ENCODE measurements around the gene PALLD.

The PALLD gene

DNA sequence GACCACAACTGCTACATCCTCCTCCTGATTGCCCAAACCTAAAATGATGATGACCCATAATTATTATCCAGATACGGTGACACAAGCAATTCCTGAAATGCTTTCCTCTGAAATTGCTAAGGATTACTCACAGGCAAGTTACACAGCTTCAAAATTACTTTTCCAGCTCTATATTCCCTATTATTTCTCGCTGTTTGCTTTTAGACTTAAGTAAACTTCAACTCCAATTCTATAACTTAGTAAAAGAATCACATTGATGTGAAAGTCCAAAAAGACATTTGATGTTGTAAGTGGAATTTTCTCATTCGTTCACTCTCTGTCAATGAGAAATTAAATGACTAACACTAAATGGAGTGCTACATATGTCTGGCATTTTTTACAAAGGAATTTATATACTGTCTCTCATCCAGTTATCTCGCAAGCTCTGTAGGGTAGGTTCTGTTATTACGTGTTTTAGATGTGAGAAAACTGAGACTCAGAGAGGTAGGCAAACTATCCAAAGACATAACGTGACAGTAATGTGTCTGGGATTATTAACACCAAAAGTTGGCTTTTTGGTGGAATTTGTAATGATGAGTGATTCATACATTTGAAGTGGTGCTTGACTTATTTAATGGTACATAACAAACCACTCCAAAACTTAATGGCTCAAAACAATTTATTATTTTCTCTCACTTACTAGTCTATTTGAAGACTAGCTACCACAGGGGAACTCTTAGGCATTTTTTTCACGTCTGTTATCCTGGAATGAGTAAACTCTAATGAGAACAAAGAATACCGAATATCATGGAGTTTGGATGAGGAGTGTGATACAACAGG lies 31.5 kb downstream of the PALLD start:
- no peak for DNase-seq

DNA sequence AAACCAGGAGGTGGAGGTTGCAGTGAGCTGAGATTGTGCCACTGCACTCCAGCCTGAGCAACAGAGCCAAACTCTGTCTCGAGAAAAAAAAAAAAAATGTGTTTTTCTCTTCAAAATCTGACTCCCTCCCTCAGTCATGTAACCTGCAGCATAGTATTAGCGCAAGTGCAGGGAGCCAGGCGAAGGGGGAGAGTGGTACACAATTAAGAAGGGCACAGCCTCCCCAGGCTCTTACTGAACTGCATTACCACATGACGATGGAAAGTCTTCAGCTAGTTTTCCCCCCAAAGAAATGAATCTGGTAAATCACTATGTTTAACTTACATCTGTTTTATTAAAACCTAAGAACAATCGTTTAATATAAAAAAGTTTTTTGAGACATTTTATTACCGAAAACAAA lies 32.4 kb downstream of the PALLD start:
- DNase-seq, result no peak

GRCh38 chr4:168531305-168531704 lies 34.5 kb downstream of the PALLD start:
- no peak for DNase-seq

GRCh38 chr4:168534535-168534934 lies 37.7 kb downstream of the PALLD start:
- no peak for DNase-seq

- no peak for DNase-seq
Measured at GRCh38 chr4:168535689-168536088, 38.8 kb downstream of the PALLD start.

DNA sequence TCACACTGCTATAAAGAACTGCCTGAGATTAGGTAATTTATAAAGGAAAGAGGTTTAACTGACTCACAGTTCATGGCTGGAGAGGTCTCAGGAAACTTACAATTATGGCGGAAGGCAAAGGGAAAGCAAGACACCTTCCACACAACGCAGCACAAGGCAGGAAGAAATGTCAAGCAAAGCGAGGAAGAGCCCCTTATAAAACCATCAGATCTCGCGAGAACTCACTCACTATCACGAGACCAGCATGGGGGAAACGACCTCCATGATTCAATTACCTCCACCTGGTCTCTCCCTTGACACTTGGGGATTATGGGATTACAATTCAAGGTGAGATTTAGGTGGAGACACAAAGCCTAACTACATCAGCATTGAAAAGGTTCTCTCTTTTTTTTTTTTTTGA lies 39.6 kb downstream of the PALLD start:
- no peak for DNase-seq

- DNase-seq, result no peak
Measured at GRCh38 chr4:168537086-168537485, 40.2 kb downstream of the PALLD start.

DNA sequence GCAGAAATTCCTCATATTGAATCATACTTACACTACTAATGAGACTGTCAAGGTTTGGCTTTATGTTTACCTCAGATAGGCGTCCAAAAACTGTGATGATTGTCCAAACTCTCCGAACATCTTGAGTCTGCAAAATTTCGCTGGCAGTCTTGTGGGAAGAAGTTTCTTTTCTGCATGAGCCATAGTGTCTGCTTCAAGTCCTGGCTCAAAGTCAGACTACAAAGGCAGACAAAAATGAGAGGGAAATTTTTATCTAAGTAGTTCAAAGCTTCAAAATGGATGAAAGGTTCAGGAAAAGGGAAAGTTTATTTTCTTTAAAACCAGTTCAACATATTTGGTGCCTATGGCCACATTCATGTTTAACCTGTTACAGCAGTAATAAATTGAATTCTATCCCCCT lies 40.7 kb downstream of the PALLD start:
- DNase-seq, result no peak

GRCh38 chr4:168538632-168539031 lies 41.8 kb downstream of the PALLD start:
- DNase-seq, result no peak

DNA sequence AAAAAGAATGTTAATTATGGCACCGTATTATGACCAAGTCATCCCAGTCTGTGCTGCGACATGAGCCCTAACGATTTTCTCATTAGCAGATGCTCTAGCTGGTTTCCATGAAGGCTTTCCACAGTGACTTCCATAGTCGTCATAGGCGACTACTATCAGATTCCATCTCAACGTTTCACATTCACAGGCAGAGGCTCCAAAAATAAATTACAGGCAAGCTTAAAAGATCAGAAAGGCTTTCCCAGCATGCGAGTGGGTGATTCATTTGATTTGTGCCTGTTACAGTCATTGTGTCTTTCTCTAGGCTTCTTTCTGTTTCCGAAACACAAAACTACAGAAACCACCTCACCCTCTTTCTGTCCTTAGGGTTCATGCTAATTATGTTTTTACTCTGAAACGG lies 43.2 kb downstream of the PALLD start:
- peak; percentile 21 for DNase-seq

DNA sequence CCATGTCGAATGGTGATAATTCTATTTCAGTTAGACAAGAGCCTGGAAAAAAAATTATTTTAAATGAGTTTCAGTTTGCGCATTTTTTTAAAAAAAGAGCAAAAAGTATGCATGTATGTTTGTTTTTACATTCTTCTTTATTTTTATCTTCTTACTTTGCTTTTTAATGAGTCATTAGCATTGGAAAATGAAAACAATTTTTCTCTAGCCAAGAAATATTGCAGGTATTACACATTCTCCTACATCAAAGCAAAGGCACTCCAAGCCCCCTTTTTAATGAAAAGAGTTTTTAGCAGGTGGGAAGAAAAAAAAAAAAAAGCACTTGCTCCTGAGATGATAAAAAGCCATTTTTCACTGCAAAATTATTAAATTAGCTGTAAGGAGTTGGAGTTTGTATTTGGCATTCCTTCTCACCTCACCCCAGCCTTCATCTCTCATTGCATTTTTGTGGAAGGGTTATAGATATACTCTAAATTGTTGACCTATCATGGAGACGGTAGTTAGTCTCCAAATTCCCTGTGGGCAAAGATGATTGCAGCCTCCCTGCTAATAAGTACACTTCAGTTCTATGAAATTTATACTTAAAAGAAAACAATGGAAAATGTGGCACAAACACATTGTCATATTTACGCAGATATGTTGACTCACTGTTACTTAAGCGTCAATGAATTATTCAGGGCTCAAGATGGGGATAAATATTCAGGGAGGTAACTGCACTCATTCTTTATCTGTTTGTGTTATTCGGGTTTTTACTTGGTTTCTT lies 43.8 kb downstream of the PALLD start:
- DNase-seq, result no peak

DNA sequence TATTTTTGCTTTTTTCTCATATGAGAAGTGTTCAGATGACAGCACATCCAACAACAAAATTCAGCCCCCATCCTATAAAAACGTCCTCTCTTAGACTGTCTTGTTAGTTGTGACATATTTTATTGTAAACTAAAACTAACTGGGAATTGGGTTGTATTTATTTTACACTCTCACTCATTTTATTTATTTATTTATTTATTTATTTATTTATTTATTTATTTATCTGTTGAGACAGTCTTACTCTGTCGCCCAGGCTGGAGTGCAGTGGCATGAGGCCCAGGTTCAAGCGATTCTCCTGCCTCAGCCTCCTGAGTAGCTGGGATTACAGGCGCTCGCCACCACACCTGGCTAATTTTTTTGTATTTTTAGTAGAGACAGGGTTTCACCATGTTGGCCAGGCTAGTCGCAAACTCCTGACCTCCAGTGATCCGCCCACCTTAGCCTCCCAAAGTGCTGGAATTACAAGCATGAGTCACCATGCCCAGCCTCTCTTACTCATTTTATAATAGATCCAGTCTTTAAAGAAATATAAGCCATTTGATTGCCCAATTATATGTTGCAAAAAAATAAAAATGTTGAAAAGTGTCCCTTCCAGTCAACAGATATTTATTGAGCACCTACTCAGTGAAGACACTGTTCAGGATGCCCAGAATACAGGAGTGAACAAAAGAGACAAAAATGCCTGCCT lies 44.6 kb downstream of the PALLD start:
- no peak for DNase-seq

DNA sequence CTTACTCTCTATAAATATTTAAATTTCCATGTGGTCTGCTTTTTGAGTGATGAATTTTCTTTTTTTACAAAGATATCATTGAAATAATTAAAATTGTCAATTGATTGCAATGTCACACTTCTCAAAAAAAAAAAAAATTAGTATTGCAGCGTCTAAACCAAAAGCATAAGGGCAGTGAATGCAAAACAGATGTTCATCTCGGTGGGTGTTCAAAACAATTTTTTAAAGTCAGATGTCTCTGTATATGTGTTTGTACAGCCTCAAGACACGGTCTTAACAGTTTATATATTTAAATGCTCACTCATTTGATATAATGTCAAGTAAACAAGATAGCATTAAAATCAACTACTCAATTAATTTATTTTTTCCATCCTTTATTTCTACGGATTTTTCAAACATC lies 52.3 kb downstream of the PALLD start:
- DNase-seq, result peak; percentile 60

DNA sequence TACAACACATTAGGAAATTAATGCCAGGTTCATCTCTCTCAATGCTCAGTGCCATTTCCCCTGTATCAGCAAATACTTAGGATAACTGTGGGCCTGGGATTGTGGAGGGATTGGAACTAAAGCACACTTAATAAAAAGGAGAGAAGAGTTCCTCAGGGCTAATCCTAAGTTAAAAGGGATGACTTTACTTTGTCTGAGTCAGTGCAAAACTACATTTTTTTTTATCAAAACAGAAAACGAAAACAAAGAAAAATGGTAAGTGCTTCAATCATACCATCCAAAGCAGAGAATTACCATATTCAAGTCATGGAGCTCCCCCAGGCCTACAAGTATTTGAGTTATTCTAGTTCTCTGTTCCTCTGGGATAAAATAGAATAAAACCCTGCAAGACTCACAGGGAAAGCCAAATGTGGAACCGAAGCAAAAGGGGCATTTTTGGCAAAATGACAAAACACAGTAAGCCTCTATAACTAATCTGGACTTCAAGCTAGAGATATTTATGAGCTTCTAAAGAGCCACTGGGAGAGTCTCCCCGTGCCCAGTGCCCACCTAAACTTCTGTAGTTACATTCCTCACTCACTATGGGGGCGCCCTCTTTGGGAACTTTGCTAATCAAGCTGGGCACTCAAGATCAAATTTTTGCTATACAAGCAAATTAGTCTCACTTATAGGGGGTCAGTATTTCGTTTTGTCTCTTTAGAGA lies 53.4 kb downstream of the PALLD start:
- DNase-seq, result peak; percentile 38

DNA sequence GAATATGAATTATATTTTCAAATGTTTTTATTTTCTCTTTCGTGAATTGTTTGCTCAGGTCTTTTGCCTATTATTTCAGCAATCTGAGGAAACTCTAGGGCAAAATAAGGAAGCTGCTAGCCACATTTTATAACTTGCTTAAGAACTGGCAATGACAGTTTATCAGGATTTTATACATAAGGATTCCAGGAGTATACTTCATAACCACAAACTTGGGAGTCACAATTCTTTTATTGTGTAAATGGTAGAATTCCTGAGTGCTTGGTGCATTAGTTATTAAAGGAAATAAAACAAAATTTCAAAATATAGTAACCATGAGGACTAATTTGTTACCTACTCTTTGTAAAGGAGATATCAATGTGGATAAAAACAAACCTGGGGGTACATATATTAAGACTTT lies 54.4 kb downstream of the PALLD start:
- DNase-seq, result no peak

DNA sequence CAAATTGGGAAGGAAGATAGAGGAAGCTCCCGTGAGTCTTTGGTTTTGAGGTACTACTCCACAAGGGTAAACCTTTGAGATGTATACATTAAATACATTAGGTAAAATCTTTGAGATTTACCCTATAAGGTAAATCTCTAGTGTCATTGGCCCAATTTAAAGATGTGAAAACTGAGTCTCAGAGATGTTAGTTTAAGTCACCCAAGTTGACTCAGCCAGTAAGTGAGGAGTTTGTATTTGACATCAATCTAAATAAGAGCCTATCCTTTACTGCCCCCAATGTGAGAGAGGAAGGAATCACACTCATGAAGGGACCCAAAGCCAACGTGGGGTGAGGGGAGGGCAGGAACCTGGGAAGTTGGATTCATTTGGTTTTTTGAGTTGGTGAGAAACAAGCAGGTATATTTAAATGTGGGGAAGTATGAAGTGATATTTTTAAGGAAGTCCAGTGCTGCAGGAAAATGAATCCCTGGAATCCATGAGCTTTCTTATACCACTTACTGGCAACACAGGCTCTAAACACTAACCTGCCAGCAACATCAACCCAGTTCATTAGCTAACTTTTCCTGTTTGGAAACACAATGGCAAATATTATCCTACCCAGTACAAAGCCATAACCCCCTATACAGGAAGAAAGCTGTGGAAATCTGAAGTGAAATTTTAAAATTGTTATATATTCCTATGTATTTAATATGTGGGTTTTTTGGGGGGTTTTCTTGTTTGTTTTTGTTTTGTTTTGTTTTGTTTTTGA lies 55.3 kb downstream of the PALLD start:
- DNase-seq, result peak; percentile 41

- DNase-seq, result no peak
Measured at GRCh38 chr4:168553714-168554370, 57.0 kb downstream of the PALLD start.

GRCh38 chr4:168555437-168555836 lies 58.6 kb downstream of the PALLD start:
- DNase-seq, result no peak

DNA sequence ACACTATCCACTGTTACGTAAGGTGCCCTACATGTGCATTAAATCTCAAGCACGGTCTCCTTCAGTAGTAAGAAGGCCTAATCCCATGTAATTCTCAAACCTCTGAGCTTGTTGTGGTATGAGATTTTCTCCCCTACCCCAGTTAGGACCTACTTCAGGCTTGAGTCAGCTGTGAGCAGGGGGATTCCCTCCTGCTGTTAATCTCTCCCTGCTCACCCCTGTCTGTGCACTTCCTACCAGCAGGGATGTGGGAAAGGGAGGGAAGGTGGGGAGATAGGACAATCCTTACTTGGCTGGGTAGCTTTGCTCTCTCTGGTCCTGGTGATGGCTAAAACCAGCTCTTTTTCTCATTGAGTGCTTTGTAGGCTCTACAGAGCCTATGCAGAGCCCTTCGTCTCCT lies 60.8 kb downstream of the PALLD start:
- no peak for DNase-seq

- DNase-seq, result no peak
Measured at GRCh38 chr4:168558599-168558998, 61.7 kb downstream of the PALLD start.

Measured in DMS 273 treated with DMSO at 0.1 percent for 48 hours (cell line).